ACHN (cell line): ENCODE results near the gene ZNF484.
"Not testable (repeated sequence)": the region's sequence is repeated elsewhere in the genome, so short reads cannot be mapped to it uniquely, and the experiment has no call there.

Experiments
- DNase-seq: peaks from one replicate; pipeline ENCODE4 v3.0.0-alpha.2; 2015
- in situ Hi-C: cut with HindIII; loops from 2 replicates; pipeline ENCODE4 v1.10.0; 2017; ENCODE audit warnings: low sequenced_read_pairs, low pct_ligation_motif_present, low pct_unique_long_range_greater_than_20kb

The ZNF484 gene

GRCh38 chr9:92877531-92878430 is at the start of gene ZNF484:
TSS of gene ZNF484 (minus strand) at chr9:92878038. CDS start at chr9:92875029, 3,009 bp downstream.
- in situ Hi-C loops = no loop called here
- peak; percentile 95 for DNase-seq

DNA sequence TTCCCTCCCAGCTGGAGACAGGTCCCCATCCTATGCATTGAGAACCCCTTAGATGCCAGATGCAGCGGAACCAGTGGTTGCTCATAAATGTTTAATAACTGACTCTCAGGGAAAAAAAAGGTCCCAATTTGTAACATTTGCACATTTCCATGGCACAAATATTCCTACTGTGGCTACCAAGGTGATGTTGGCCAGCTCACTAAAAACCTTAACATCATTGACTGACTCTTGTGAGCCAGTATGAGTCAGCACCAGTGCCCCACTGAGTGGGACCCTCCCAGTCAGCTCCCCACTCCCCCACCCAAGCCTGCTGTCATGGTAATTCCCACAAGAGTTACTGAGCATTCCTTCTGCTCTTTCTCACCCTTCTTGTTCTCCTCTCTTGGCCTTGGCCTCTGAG is 42.6 kb upstream of the ZNF484 start:
- in situ Hi-C loops = no loop called here
- DNase-seq = no peak

DNA sequence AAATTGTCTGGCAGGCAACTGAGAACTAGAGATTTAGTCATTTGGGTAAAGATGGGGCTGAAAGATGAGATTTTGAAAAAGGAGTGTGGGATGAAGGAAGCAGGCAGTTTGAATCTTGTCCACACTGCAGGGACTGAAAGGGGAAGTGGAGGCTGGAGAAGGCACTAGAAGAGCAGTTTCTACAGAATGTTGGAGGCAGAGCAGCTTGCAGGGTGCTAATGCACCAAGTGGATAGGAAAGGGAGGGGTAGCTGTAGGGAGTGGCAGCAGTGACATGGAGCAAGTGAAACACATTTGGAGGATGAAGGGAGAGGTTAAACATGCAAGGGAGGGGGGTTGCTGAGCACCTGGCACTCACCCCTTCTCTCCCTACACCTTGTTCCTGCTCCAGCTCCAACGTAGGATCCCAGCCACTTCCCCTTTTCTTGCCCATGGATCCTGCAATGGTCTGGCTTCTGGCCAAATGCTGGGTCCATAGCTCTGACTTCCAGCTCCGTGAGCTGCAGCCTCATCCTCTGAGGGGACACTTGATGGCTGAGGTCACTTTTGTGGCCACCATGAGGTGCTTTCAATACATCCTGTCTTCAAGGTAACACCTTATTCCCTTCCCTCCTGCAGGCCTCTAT is 39.5 kb upstream of the ZNF484 start:
- no peak for DNase-seq
- in situ Hi-C loops = no loop called here

GRCh38 chr9:92911511-92912475 is 34.0 kb upstream of the ZNF484 start:
- in situ Hi-C loops = no loop called here
- DNase-seq = no peak

DNA sequence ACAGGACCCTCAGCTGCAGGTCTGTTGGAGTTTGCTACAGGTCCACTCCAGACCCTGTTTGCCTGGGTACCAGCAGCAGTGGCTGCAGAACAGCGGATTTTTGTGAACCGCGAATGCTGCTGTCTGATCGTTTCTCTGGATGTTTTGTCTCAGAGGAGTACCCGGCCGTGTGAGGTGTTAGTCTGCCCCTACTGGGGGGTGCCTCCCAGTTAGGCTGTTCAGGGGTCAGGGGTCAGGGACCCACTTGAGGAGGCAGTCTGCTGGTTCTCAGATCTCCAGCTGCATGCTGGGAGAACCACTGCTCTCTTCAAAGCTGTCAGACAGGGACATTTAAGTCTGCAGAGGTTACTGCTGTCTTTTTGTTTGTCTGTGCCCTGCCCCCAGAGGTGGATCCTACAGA is 27.3 kb upstream of the ZNF484 start:
- DNase-seq, in situ Hi-C loops: not testable (repeated sequence)

GRCh38 chr9:92897323-92897722 is 19.5 kb upstream of the ZNF484 start:
- in situ Hi-C loops = no loop called here
- no peak for DNase-seq

- no peak for DNase-seq
- in situ Hi-C loops = no loop called here
Measured at GRCh38 chr9:92895812-92896436, 18.1 kb upstream of the ZNF484 start.

DNA sequence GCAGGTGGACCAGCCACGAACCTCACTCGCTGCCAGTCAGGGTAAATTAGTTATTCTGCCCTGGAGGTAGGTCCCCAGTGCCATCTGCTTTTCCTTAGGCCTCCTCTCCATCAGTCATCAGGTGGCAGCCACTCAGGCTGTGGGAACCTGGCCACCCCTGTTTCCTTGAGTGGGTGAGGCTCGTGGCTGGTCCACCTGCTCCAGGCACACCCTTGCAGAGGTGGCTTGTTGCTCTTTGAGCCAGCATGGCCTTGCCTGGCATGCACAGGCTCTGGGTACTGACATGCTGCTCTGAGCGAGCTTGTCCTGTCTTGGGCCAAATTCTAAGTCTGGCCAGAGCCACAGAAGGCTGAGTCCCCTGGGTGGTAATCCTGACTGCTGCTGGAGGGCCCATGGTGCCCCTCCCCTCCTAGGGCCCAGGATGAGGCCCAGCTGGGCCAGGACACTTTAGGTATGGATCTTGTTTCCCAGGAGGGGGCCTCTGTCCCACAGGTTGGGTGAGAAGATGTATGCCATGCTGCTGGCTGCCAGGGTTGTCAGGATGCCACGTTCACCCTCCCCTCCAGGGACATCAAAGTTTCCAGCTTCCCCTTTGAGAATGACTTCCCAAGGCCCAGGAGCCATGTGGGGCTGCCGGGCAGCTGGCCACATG is 17.0 kb upstream of the ZNF484 start:
- DNase-seq = no peak
- in situ Hi-C loops = no loop called here

GRCh38 chr9:92893916-92894610 is 16.2 kb upstream of the ZNF484 start:
- in situ Hi-C loops, DNase-seq: not testable (repeated sequence)

DNA sequence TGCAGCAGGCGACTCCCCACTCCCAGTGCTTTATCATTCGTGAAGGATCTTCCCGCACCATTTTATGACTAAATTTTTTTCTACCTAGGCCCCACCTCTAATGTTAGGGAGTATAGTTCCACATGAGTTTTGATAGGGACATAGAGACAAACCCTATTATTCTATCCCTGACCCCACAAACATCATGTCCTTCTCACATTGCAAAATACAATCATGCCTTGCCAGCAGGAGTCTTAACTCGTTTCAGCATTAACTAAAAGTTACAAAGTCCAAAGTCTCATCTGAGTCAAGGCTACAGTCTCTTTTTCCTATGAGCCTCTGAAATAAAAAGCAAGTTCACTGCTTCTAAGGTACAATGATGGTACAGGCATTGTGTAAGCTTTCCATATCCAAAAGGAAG is 14.4 kb upstream of the ZNF484 start:
- in situ Hi-C loops, DNase-seq: not testable (repeated sequence)

DNA sequence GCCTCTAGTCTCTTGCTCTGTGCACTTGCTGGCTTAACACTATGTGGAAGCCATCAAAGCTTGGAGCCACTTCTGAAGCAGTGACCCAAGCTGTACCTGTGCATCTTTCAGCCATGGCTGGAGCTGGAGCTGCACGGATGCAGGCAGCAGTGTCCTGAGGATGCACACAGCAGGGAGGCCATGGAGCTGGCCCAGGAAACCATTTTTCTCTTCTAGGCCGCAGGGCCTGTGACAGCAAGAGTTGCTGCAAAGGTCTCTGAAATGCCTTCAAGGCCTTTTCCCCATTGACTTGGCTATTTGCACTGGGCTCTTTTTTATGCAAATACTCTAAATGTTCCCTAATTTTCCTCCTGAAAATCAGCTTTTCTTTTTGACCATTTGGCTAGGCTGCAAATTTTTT is 12.9 kb upstream of the ZNF484 start:
- no peak for DNase-seq
- in situ Hi-C loops = no loop called here

DNA sequence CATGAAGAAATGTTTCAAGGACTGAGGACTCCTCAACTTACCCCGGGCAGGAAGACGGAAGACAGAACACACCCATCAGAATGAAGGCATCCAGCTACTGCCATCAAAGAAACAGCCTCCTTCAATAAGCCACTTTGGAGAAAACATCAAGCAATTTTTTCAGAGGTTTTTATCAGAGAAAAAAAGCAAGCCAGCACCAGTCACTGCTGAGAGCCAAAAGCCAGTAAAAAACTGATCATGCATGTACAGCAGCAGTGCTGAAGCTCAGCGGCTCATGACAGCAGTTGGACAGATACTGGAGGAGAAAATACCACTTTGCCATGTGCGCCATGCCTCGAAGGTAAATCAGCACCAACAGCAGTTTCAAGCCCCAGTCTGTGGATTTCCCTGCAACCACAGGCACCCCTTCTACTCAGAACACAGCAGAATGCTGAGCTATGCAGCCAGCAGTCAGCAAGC is 10.1 kb upstream of the ZNF484 start:
- no peak for DNase-seq
- in situ Hi-C loops = no loop called here

DNA sequence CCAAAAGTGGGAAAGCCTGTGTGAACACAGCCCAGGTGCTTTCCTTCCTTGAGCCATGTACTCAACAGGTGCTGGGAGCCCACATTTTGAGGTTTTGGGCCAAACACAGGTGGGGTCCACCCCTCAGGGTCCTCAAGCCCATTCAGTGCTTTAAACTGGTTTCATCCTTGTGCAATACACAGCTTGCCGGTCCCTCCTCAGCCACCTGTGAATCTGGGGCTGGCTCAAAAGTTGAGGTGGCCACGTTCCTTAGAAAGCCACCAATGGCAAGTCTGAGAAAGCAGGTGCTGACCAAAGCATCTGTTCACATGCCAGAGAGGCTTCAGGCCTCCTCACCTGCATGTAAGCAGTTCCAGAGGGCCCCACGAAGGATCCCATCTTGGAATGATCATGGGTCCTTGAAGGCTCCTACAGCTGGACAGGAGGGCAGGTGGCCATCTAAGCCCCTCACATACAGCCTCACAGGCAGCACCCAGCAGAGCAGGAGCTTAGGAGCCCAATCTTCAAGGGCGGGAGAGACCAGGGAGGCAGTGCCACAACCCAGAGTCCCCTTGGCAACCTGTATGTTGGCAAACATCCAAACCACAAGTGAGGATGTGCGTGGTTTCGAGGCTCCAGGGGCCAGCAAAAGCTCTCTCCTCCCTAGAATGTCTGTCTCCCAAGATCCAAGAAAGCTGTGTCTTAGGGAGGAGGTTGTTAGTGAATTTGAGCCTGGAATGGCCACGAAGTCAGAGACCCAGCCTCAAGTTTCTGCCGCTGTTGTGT is 9.2 kb upstream of the ZNF484 start:
- DNase-seq, in situ Hi-C loops: not testable (repeated sequence)

DNA sequence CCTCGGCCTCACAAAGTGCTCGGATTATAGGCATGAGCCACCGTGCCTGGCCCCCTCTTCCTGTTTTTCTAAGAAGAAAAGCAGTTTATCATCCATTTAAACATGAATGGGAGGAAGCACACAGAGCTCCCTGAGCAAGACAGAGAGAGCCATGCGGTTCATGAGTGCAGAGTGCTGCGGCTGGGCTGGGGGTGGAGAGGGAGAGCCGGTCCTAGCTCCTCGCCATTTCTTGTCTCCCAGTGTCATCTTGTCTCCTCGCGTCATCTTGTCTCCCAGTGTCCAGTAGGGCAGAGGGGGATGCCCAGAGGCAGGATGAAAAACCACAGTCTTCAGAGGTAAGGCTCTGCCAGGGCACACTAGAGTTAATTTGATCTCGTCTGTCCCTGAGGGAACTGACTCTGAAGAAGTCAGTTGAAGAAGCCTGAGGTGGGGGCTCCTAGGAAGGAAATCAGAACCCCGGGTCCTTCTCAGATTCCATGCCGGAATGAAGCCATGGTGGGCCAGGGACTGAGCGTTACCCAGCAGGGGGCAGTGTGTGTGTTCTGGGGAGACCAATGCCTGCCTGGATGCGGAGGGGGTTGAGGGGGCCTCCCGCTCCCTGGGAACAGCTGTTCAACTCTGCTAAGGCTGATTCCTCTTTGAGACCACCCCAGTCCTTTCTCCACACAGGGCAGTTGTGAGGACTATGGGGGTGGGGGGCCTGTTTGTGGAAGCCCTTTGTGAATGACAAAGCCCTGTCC is 6.0 kb upstream of the ZNF484 start:
- DNase-seq, in situ Hi-C loops: not testable (repeated sequence)

- in situ Hi-C loops = no loop called here
- no peak for DNase-seq
Measured at GRCh38 chr9:92882276-92882675, 4.4 kb upstream of the ZNF484 start.

GRCh38 chr9:92875373-92875772 is 2.5 kb downstream of the ZNF484 start:
- in situ Hi-C loops = no loop called here
- DNase-seq = no peak
